Measurements from ENCODE around the gene GPR78.
"Not testable (repeated sequence)": the region's sequence is repeated elsewhere in the genome, so short reads cannot be mapped to it uniquely, and the experiment has no call there.

Gene GPR78

DNA sequence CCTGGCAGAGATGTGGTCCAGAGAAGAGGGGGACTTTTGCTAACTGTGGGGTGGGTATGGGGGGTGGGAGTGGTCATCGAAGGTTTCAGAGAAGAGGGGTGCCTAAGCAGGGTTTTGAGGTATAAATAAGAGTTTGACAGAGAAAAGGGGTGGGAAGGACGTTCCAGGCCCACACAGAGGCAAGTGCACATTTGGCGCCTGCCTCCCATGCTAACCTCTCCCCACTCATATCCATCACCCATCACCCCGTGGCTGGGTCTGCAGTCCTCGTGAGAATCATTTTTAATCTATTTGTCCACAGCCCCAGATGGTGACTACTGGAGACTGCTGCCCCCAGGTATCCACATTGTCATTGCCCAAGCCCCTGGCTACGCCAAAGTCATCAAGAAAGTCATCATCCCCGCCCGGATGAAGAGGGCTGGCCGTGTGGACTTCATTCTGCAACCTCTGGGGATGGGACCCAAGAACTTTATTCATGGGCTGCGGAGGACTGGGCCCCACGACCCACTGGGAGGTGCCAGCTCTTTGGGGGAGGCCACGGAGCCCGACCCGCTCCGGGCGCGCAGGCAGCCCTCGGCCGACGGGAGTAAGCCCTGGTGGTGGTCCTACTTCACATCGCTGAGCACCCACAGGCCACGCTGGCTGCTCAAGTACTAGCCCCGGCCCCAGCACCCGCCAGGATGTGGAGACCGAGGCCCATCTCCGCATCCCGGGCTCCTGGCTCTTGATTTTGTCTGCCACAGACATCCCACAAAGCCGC is 38.9 kb downstream of the GPR78 start:
- TF ChIP-seq, protein P1, sequence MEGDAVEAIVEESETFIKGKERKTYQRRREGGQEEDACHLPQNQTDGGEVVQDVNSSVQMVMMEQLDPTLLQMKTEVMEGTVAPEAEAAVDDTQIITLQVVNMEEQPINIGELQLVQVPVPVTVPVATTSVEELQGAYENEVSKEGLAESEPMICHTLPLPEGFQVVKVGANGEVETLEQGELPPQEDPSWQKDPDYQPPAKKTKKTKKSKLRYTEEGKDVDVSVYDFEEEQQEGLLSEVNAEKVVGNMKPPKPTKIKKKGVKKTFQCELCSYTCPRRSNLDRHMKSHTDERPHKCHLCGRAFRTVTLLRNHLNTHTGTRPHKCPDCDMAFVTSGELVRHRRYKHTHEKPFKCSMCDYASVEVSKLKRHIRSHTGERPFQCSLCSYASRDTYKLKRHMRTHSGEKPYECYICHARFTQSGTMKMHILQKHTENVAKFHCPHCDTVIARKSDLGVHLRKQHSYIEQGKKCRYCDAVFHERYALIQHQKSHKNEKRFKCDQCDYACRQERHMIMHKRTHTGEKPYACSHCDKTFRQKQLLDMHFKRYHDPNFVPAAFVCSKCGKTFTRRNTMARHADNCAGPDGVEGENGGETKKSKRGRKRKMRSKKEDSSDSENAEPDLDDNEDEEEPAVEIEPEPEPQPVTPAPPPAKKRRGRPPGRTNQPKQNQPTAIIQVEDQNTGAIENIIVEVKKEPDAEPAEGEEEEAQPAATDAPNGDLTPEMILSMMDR (conservative IDR thresholded peaks at IDR 0.05), result no peak
- TF ChIP-seq ZFX (IDR thresholded peaks at IDR 0.05), result no peak
- no peak overlapping the region for H3K27ac ChIP-seq

DNA sequence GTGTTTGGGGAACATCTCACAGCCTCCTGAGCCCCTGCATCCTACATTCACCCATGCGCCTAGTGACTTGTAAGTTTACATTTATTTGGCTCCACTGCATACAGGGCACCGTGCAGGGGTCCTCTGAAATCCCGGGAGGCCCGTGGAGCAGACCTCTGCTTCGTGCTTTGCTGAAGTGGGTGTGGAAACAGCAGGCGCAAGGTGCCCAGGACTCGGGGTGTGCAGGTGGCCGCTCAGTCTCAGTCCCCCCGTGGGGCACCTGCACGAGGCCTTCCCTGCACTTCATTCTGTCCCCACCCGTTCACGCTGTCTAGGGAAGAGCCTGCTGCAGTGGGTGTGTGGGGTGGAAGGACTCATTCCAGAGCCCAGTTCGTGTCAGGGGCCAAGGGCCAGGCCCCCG is 40.9 kb downstream of the GPR78 start:
- not testable (repeated sequence) for H3K27ac ChIP-seq

DNA sequence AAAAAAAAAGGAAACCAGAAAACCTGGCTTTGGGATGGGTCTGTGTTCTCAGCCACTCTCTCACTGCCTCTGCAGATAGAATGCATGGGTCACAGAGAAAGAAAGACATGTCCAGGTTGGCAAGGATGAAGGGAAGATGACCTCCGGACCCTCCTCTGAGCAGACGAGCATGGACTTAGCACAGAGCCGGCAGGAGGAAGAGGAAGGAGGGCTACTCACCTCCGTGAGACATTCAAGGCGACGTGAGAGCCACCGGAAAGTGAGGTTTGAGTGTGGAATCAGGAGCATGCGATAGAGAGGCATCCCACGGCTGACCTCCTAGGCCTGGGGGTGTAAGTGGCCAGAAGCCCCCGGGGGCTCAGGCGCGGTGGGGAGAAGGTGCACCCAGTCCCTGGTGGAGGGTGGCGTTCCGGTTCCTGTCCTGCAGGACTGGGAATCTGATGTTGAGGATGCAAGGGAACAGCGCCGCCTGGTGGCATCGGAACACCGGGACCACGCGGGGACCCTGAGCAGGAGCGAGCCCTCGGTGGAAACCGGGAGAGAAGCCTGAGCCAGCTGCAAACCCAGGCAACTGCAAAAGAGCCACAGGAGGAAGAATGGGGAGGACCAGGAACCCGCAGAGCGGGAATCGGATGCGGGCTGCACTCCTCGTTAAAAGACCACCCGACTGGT is 44.5 kb downstream of the GPR78 start:
- not testable (repeated sequence) for H3K27ac ChIP-seq

DNA sequence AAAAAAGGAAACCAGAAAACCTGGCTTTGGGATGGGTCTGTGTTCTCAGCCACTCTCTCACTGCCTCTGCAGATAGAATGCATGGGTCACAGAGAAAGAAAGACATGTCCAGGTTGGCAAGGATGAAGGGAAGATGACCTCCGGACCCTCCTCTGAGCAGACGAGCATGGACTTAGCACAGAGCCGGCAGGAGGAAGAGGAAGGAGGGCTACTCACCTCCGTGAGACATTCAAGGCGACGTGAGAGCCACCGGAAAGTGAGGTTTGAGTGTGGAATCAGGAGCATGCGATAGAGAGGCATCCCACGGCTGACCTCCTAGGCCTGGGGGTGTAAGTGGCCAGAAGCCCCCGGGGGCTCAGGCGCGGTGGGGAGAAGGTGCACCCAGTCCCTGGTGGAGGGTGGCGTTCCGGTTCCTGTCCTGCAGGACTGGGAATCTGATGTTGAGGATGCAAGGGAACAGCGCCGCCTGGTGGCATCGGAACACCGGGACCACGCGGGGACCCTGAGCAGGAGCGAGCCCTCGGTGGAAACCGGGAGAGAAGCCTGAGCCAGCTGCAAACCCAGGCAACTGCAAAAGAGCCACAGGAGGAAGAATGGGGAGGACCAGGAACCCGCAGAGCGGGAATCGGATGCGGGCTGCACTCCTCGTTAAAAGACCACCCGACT is 50.2 kb downstream of the GPR78 start:
- H3K27ac ChIP-seq, result not testable (repeated sequence)

DNA sequence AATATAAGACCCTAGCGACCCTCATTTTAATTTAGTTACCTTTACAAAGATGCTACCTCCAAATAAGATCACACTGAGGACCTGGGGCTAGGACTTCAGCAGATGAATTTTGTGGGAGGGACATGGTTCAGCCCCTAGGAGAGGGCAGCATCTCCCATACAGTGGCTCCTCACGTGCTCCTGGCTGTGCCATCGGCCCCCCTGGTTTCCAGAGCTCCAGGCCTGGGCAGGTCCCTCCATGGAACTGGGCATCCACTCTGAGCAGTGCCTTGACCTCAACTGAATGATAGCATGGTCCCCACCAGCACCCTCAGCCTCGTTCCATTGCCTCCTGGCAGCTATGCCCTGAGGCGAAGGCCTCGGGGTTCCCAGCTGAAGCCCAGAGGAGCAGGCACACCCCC is 51.7 kb downstream of the GPR78 start:
- not testable (repeated sequence) for H3K27ac ChIP-seq

DNA sequence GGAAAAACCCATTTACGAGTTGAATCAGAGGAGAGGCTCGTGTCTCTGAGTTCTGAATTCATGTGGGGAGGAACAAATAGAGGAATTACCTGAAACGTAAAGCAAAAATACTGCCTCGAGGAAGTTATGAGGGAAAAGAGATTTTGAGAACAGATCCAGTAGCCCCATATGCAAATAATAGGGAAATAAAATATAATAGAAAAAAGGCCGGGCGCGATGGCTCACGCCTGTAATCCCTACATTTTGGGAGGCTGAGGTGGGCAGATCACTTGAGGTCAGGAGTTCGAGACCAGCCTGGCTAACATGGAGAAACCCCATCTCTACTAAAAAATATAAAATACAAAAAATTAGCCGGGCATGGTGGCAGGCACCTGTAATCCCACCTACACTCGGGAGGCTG is 54.6 kb downstream of the GPR78 start:
- H3K27ac ChIP-seq, result not testable (repeated sequence)

DNA sequence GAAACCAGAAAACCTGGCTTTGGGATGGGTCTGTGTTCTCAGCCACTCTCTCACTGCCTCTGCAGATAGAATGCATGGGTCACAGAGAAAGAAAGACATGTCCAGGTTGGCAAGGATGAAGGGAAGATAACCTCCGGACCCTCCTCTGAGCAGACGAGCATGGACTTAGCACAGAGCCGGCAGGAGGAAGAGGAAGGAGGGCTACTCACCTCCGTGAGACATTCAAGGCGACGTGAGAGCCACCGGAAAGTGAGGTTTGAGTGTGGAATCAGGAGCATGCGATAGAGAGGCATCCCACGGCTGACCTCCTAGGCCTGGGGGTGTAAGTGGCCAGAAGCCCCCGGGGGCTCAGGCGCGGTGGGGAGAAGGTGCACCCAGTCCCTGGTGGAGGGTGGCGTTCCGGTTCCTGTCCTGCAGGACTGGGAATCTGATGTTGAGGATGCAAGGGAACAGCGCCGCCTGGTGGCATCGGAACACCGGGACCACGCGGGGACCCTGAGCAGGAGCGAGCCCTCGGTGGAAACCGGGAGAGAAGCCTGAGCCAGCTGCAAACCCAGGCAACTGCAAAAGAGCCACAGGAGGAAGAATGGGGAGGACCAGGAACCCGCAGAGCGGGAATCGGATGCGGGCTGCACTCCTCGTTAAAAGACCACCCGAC is 55.8 kb downstream of the GPR78 start:
- H3K27ac ChIP-seq, result not testable (repeated sequence)
